NCI-H146 (cell line): Measurements from ENCODE around the gene ITGB2.
A peak's percentile ranks its signal among the peaks of the same experiment; 100 is the strongest.
"Not testable (repeated sequence)": the region's sequence is repeated elsewhere in the genome, so short reads cannot be mapped to it uniquely, and the experiment has no call there.

ENCODE experiments used
- DNase-seq: peaks from one replicate; lab custom pipeline; 2025; lab: John Stamatoyannopoulos, UW

The ITGB2 gene

GRCh38 chr21:44940116-44940631 lies 19.5 kb upstream of the ITGB2 start:
- DNase-seq = no peak

GRCh38 chr21:44939532-44940115 lies 18.9 kb upstream of the ITGB2 start, which contains the start of gene SLX9:
TSS of gene SLX9 (plus strand) at chr21:44940029. CDS start at chr21:44940058, 29 bp downstream.
- peak; percentile 77 for DNase-seq

DNA sequence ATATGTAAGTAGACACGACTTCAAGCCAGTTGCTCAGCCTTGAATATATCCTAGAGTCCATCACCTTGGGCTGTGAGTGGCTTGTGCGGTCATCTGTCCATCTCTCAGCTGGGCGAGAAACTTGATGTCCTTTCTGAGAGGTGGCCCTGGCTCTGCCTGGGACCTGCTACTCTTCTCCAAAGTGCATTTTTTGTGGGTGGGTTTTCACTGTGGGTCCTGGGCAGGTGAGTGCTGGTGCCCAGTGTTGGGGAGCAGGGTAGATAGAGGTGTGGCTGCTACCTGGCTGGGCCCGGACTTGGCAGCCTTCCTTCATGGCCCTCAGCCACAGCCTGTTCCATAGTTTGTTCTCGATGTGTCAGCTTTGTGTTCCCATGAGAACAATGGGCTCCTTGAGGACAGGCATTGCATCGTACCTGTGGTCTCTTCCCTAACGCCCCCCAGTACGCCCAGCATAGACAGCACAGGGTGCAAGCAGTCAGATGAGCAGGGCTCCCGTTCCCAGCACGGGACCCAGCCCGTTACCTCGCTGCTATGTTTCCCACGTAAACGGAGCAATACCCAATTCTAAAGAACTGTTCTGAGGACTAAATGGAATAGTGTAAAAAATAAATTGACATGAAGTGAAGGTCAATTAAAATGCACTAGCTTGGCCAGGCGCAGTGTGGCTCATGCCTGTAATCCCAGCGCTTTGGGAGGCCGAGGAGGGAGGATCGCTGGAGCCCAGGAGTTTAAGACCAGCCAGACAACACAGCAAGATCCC lies 18.3 kb upstream of the ITGB2 start:
- no peak for DNase-seq

DNA sequence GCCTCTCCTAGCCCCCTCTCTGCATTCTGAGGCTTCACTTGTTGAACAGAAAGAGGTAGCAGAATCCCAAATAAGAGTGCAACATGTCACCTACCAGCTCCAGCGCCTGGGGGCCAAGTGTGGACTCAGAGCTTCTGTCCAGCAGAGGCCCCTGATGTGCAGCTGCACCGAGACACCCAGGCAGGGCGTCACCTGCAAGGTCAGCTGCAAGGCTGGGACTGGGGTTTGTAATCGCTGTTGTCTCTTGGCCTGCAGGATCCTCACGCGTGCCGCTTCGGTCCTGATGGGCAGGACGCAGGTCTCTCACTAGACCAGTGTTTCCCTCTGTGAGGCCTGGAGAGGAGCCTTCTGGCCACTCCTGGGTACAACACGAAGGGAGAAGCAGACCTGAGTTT lies 14.8 kb upstream of the ITGB2 start:
- DNase-seq = no peak

- no peak for DNase-seq
Measured at GRCh38 chr21:44934797-44935532, 14.3 kb upstream of the ITGB2 start.

GRCh38 chr21:44934276-44934675 lies 13.6 kb upstream of the ITGB2 start:
- no peak for DNase-seq

DNA sequence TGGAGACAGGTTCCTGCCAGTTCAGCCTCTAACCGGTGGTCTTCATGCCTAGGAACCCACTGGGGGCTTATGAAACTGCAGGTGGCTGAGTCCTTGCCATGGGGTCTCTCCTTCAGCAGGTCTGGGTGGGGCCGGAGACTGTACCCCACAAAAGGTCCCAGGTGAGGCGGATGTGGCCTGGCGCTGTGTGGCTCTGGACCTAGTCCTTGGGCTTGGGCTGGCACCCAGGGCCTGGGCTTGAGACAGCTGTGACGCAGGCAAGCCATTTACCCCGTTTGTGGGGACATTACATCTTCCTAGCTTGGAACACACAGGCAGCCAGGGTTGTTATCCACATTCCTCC lies 13.2 kb upstream of the ITGB2 start:
- no peak for DNase-seq

DNA sequence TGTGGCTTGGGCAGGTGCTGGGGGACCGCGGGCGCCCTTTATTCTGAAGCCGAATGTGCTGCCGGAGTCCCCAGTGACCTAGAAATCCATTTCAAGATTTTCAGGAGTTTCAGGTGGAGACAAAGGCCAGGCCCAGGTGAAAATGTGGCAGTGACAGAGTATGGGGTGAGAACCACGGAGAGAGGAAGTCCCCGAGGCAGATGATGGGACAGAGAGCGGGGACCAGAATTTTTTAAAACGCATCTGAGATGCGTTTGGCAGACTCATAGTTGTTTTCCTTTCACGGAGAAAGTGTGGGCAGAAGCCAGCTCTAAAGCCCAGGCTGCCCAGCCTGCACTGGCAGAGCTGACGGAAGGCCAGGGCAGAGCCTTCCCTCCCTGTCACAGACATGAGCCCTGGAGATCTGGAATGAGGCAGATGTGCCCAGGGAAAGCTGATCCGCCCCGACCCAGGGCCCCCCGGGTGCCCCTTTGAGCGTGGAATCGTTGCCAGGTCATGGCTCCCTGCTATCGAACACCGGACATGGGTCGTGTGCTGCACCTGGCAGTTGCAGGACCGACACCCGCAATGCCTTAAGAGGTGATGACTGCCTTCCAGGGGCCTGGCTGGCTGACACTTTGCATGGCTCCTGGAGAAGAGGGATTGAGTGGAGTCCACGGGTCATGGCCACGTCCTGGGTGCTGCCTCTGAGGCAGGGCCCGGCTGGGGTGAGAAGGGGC lies 12.7 kb upstream of the ITGB2 start:
- no peak for DNase-seq

DNA sequence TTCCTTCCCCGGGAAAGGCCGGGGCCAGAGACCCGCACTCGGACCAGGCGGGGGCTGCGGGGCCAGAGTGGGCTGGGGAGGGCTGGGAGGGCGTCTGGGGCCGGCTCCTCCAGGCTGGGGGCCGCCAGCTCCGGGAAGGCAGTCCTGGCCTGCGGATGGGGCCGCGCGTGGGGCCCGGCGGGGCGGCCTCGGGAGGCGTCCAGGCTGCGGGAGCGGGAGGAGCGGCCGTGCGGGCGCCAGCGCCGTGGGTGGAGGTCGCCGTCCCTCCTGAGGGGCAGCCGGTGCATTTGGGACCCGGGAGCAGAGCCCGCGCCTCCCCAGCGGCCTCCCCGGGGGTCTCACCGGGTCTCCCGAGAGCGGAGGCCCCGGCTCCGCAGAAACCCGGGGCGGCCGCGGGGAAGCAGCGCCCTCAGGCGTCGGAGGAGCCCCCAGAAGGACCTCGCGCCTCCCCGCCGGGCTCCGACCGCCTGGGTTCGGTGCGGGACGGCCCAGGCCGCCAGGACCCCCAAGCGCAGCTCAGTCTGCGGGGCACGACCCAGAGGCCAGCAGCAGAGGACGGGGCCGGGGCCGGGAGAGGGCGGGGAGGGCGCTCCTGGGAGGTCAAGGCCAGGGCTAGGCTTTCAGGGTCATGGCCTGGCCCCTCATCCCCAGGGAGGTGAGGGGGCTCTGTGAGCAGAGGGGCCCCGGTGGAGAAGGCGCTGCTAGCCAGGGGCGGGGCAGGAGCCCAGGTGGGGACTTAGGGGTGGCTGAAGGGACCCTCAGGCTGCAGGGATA lies 11.9 kb upstream of the ITGB2 start:
- DNase-seq = no peak

- DNase-seq = no peak
Measured at GRCh38 chr21:44931501-44932407, 11.1 kb upstream of the ITGB2 start.

- DNase-seq = no peak
Measured at GRCh38 chr21:44931137-44931500, 10.4 kb upstream of the ITGB2 start.

DNA sequence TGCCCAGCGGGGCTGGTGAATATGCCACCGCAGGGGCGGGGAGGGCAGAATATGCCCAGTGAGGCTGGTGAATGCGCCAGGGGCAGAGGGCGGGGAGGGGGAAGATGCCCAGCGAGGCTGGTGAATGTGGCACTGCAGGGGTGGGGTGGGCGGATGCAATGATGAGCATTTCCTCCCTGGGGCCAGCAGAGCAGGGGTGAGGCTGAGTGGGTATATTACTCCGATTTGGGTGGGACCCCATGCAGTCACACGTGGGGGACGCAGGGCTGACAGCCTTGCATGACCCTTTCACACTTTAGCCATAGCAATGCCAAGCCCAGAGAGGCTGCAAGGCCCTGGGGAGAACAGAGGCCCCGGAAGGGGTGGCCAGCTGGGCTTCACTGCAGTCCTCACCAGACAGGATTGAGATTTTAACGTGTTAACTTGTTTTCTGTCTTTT lies 9.9 kb upstream of the ITGB2 start:
- no peak for DNase-seq

- no peak for DNase-seq
Measured at GRCh38 chr21:44929799-44930542, 9.3 kb upstream of the ITGB2 start.

- DNase-seq = no peak
Measured at GRCh38 chr21:44929242-44929798, 8.6 kb upstream of the ITGB2 start.

DNA sequence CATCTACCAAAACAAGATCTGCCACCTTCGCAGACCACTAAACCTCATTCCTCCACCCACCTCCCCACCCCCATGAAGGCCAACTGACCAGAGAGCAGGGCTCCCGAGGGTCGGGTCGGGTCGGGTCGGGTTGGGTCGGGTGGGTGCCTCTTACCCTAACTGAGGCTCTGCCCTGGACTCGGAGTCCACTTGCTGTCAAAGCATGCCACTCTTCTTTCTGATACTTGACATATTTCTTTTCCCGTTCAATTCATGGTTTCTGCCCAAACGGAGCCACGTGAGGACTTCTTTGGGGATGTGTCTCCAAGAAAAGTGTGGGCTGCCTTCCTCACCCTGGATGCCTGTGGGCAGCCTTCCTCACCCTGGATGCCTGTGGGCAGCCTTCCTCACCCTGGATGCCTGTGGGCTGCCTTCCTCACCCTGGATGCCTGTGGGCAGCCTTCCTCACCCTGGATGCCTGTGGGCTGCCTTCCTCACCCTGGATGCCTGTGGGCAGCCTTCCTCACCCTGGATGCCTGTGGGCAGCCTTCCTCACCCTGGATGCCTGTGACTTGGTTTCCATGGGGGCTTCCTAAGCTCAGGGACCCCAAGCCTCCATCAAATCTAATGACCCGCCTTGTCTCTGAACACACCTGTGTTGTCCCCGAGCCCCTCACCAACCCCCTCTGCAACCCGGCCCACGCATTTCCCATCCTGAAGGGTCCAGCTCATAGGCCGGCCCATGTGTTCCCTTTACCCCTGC lies 8.0 kb upstream of the ITGB2 start:
- not testable (repeated sequence) for DNase-seq

DNA sequence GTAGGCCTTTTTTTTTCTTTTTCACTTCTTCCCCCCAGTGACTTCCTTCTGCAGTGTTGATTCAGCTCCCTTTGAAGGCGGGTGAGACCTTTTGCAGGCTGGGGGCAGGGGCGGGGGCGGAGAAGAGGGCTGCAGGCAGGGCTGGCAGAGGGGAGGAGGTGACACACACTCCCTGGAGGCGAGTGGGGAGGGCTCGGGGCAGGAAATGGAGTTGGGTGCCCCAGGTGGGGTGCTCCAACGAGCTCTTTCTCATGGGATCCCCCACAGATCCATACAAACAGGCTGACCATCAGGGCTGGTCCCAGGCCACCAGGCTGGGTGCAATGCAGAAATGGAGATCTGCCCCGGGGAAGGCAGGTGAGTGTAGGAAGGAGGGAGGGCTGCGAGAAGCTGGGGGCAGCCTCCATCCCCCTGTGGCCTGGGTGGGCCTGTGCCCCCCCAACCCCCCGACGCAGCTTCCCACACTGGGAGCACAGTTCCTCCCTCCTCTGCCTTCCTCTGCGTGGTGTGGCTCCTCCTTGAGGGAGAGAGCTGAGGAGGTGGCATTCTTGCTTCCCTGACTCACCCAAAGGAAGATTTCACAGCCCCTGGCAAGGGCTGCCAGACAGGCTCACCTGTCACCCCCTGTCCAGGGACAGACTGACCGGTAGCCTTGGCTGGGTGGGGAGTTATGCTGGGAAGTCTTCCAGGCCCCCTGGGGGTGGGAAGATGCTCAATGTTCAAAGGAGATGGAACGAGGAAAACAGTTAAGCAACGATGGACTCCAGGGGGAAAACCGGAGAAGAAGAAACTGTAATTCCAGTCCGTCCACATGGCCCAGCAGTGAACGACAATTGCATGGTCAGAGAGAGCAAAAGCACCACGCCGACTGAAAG lies 7.1 kb upstream of the ITGB2 start:
- no peak for DNase-seq

GRCh38 chr21:44927259-44927586 lies 6.5 kb upstream of the ITGB2 start:
- DNase-seq = no peak
